ENCODE results near the gene RALB.

- no peak for TF ChIP-seq CTCF (optimal IDR thresholded peaks at IDR 0.05 in 1 of 3, IDR thresholded peaks at IDR 0.05 in 1 of 3, conservative IDR thresholded peaks at IDR 0.05 in 1 of 3; ENCODE audit: extremely low read depth in 1 of 3, insufficient read depth in 2 of 3, low read length in 3 of 3)
- no peak for TF ChIP-seq EZH2 (IDR thresholded peaks at IDR 0.05; ENCODE audit: low read length)
These were observed 64.0 kb downstream of the RALB start for GRCh38 chr2:120316528-120317179.
